Hematopoietic multipotent progenitor cell treated with erythropoietin and hydrocortisone succinate and interleukin-3 and kit ligand, for 8 days (in vitro differentiated cells): ENCODE measurements around the gene DNAJC10.

ENCODE experiments used
- DNase-seq: peaks from one replicate; pipeline ENCODE4 v3.0.0-alpha.2; 2015

Gene DNAJC10

DNA sequence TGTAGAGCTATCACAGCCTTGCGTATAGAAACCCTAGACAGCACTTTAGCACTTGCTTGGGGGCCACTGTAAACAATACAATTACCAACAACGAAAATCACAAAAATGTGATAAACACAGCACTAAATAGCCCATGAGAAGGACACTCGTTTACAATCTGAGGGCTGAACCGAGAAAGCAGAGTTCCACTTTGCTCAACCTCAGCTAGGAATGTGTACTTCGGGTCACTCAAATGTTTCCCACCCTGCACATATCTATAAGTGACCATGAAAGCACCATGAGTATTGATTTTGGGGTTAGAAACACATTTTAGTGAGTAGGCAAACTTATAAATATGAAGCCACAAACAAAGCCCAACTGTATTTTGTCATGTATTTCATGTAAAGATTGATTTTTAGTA is 88.1 kb downstream of the DNAJC10 start:
- DNase-seq, result no peak

- no peak for DNase-seq
Observed at GRCh38 chr2:182807319-182807718, 91.3 kb downstream of the DNAJC10 start.

GRCh38 chr2:182810087-182810486 is 94.0 kb downstream of the DNAJC10 start:
- DNase-seq, result no peak

- no peak for DNase-seq
Observed at GRCh38 chr2:182814380-182814779, 98.3 kb downstream of the DNAJC10 start.

GRCh38 chr2:182814804-182815203 is 98.7 kb downstream of the DNAJC10 start:
- no peak for DNase-seq

DNA sequence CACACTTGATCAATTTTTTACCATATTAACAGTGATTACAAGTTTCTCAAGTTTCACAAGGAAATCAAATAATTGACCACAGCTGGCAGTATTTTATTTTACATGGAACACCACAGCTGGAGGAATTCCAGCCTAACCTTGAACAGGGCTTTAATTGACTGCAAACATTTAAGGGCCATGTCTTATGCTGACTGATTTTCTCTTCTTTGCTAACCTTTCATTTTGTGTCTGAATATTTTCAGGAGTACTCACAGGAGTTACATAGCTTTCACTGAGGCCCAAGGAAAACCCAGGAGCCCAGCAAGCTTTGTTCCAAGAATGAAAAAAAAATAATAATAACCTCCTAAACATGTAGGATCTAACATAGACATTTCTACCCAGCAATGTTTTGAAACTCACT is 100.8 kb downstream of the DNAJC10 start:
- DNase-seq, result no peak

GRCh38 chr2:182817558-182817957 is 101.5 kb downstream of the DNAJC10 start:
- DNase-seq, result no peak

DNA sequence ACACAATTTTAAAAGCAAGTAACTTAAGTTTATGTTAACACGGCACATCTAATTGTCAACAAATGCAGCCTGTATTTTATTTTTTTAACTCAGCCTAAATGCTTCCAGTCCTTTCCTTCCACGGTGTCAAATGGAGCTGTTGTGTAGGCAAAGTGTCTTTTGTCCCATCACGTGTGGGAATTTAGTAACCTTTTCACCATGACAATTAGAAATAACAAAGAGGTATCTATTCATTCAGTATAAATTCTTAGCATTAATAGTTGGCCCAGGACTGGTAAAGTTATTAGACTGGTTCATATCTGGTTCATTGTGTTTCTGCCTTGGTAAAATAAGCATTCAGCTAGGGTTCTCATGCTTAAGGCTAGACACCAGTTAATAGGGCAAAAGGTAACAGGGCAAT is 102.4 kb downstream of the DNAJC10 start:
- DNase-seq, result no peak

GRCh38 chr2:182818925-182819324 is 102.9 kb downstream of the DNAJC10 start:
- no peak for DNase-seq

DNA sequence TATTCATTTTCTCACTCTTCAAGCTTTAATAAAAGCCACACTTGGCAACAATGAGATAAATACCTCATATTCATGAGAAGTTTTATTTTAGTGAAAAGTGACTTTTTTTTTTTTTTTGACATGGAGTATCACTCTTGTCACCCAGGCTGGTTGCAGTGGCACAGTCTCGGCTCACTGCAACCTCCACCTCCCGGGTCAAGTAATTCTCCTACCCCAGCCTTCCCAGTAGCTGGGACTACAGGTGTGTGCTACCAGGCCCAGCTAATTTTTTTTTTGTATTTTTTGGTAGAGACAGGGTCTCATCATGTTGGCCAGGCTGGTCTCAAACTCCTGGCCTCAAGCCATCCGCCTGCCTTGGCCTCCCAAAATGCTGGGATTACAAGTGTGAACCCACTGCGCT is 103.4 kb downstream of the DNAJC10 start:
- DNase-seq, result no peak

DNA sequence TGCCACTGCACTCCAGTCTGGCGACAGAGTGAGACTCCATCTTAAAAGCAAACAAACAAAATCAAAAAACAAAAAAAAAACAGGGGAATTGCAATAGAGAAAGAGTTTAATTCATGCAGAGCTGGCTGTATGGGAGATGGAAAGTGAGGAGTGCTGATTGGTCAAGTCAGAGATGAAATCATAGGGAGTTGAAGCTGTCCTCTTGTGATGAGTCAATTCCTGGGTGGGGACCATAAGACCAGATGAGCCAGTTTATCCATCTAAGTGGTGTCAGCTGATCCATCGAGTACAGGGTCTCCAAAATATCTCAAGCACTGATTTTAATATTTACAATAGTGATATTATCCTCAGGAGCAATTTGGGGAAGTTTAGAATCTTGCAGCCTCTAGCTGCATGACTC is 105.1 kb downstream of the DNAJC10 start:
- no peak for DNase-seq

GRCh38 chr2:182822733-182823132 is 106.7 kb downstream of the DNAJC10 start:
- DNase-seq, result no peak

DNA sequence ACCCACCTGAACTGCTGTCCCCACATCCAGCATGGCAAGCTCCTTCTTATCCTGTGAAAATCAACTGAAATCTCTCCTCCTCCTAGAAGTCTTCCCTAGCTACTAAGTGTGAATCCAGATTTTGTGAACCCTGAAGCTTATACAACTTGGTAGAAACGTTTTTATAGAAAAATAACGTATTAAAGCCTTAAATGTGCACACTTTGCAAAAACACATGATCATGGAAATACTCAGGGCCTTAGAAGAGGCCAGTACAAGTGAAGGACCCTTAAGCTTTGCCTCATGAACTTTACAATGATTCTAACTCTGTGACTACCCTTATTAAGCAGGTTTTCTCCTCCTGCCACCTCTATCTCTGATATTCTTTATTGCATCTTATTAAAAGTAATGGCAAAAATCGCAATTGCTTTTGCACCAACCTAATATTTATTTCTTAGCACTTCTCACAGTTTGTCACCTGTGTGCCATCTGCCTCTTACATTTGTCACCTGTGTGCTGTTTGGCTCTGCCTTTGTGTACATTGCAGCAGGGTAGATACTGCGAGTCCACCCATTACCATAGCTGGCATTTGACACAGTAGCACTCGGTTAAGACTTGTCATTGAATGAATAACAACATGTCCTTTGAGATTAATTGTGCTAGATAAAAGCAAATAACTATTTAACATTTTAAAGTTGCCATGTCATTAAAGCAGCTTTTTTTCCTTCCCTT is 108.2 kb downstream of the DNAJC10 start:
- DNase-seq, result no peak

GRCh38 chr2:182824767-182825158 is 108.7 kb downstream of the DNAJC10 start:
- DNase-seq, result no peak

DNA sequence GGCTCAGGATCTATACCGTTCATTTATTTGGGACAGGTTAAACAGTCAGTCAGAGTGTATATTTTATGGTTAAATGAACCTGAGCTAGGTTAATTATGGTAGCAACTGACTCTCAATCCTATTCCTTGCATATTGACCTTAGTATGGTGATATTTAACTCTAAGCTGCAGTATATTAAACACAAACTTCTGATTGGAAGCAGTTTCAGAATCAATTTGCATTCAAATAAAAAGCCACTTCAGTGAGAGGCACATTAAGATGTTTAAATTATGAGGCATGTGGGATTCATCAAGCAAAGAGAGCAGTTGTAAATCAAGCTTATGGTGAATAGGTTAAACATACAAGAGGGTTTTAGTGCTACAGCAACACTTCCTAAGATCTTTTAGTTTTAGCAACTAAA is 110.0 kb downstream of the DNAJC10 start:
- DNase-seq, result no peak

GRCh38 chr2:182826496-182826895 is 110.4 kb downstream of the DNAJC10 start:
- no peak for DNase-seq

DNA sequence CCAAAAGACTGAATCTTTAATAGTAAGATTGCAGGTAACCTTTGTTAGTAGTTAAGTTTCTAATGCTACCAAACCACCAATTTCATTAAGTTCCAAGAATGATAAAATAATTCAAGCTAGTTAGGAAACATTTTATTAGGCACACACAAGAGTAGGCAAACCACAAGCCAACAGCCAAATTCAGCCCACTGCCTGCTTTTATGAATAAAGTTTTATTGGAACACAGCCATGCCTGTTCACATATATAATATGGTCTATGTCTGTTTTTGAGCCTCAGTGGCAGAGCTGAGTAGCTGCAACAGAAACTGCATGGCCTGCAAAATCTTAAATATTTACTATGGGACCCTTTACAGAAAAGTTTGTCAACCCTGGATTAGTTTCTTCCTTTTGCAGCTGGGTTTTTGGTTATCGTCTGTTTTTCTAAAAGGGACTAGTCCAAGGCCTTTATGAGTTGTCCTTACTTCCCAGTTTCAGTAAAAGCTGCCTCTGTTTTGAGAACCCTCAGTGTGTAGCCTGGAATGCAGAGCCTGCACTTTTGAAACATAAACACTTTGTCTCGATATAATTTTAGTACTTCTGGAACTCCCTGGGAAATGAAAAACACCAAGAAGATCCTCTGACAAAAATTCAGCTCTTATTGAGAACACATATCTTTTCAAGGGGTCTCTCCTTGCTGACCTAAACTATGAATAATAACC is 111.3 kb downstream of the DNAJC10 start:
- DNase-seq, result no peak

DNA sequence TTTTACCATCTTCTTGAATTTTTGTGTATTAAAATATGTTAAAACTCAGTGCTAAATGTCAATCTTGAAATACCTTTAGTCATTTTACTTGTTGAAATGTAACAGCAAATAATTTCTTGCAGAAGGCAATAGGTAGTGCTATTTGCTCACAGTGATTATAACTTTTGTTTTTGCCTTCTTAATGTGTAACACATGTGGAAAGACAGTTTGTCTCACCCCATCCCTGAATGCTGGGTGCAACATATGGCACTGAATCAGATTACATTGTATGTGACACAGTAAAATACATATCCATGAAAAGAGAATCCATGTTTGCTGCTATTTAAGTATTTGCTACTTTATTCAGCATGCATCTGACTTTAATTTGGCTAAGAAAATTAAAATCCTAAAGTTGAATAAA is 115.0 kb downstream of the DNAJC10 start:
- no peak for DNase-seq

- no peak for DNase-seq
Observed at GRCh38 chr2:182831921-182832320, 115.9 kb downstream of the DNAJC10 start.

- DNase-seq, result no peak
Observed at GRCh38 chr2:182833084-182833854, 117.2 kb downstream of the DNAJC10 start.

DNA sequence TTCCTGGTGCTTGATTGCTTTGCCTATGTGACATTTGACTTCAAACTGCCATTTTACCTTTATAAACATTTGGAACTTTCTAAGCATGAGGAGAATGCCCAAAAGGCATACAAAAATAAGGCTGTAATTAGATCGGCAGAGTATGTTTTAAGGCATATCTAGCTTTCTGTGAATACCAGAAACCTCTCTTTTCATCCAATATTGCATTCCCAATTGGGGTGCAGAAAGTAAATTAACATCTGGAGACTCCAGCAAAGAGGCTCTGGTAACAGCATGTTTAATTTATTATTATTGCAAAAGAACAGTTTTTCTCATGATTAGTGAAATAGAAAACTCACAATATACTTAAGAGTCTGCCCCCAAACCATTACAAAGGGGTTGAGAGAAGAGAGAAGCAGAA is 118.2 kb downstream of the DNAJC10 start:
- no peak for DNase-seq

DNA sequence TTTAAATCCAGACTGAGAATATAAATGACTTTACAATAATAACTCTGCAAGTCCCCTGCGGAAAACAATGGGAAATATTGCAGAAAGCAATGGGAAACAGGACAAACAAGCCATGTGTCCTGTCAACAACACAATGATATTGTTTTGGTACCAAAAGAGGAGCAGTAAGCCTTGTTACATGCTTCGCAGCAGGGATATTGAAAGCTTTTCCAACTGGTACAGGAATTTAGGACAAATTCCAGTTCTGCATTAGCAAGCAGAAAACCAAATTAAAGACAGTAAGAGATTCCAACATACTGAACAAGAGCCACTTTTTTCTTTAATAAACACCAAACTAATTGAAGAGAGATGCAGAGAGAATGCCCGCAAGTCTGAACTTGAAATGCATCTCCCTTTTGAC is 120.4 kb downstream of the DNAJC10 start:
- no peak for DNase-seq
